Colon (tissue), 2 donors: ENCODE results near the gene IMPDH1.

Experiments used
- FAIRE-seq: peaks from 2 replicates; lab custom pipeline; 2012; peaks lifted over from hg19 to GRCh38; lab: Jason Lieb, UNC
- donor health status: control.
- donor health status: control.

The IMPDH1 gene

GRCh38 chr7:128405471-128406313 is 4.1 kb downstream of the IMPDH1 start:
- FAIRE-seq: no peak

- no peak for FAIRE-seq
These were observed 4.8 kb downstream of the IMPDH1 start for GRCh38 chr7:128404886-128405470.

- FAIRE-seq: no peak
These were observed 5.6 kb downstream of the IMPDH1 start for GRCh38 chr7:128404143-128404681.

GRCh38 chr7:128403676-128404075 is 6.1 kb downstream of the IMPDH1 start:
- no peak for FAIRE-seq

GRCh38 chr7:128402356-128402755 is 7.4 kb downstream of the IMPDH1 start:
- FAIRE-seq: no peak

GRCh38 chr7:128400566-128400965 is 9.2 kb downstream of the IMPDH1 start:
- no peak for FAIRE-seq

- no peak for FAIRE-seq
These were observed 9.8 kb downstream of the IMPDH1 start for GRCh38 chr7:128399991-128400390.

GRCh38 chr7:128398841-128399135 is 11.0 kb downstream of the IMPDH1 start:
- no peak for FAIRE-seq

GRCh38 chr7:128398016-128398840 is 11.6 kb downstream of the IMPDH1 start:
- no peak for FAIRE-seq

GRCh38 chr7:128396357-128396756 is 13.4 kb downstream of the IMPDH1 start:
- no peak for FAIRE-seq

GRCh38 chr7:128395748-128396147 is 14.0 kb downstream of the IMPDH1 start:
- FAIRE-seq: no peak

- FAIRE-seq: no peak
These were observed 14.8 kb downstream of the IMPDH1 start for GRCh38 chr7:128394904-128395496.

- no peak for FAIRE-seq
These were observed 16.1 kb downstream of the IMPDH1 start for GRCh38 chr7:128393526-128394330.

- no peak for FAIRE-seq
These were observed 17.1 kb downstream of the IMPDH1 start for GRCh38 chr7:128392446-128393327.

- FAIRE-seq: no peak
These were observed 18.0 kb downstream of the IMPDH1 start for GRCh38 chr7:128391805-128392204.

- no peak for FAIRE-seq
These were observed 18.8 kb downstream of the IMPDH1 start for GRCh38 chr7:128390871-128391565.

GRCh38 chr7:128389618-128390329 is 20.0 kb downstream of the IMPDH1 start:
- no peak for FAIRE-seq

GRCh38 chr7:128389085-128389617 is 20.6 kb downstream of the IMPDH1 start:
- FAIRE-seq: no peak

- FAIRE-seq: no peak
These were observed 21.7 kb downstream of the IMPDH1 start for GRCh38 chr7:128388145-128388485.
